Gastrocnemius medialis (tissue), 4 donors: Measurements from ENCODE around the gene KRT31.

Experiments
- CTCF ChIP-seq, 5 experiments: fragments of 450-650 bp in 3 of 5; fragments of 200-600 bp in 2 of 5; sonication (generic) in 2 of 5; IDR thresholded peaks in 4 of 5; conservative IDR thresholded peaks in 1 of 5; 1 replicate in 4 of 5; 2 replicates in 1 of 5; pipeline ENCODE4 v1.5.1; 2016 to 2019; ENCODE audit warnings: antibody characterized with exemption in 5 of 5, mild to moderate bottlenecking in 3 of 5, moderate library complexity in 3 of 5
- POLR2A ChIP-seq, 2 donors: fragments of 450-650 bp; IDR thresholded peaks; one replicate each; pipeline ENCODE4 v1.6.1; 2017; ENCODE audit warnings: antibody characterized with exemption in 2 of 2, mild to moderate bottlenecking in 2 of 2, moderate library complexity in 2 of 2

GRCh38 chr17:41415411-41415810 is 18.0 kb upstream of the KRT31 start:
- no peak for TF ChIP-seq POLR2A (IDR thresholded peaks at IDR 0.05)
- TF ChIP-seq CTCF (IDR thresholded peaks at IDR 0.05 in 4 of 5, conservative IDR thresholded peaks at IDR 0.05 in 1 of 5), result no peak
